Tibial nerve (tissue), 4 donors: Measurements from ENCODE around the gene SF1.

Experiments used
- EP300 ChIP-seq, 2 donors: sonication (generic); formaldehyde crosslinking; IDR thresholded peaks; one replicate each; pipeline ENCODE4 v1.6.1; 2017; ENCODE audit warnings: antibody characterized with exemption in 2 of 2, mild to moderate bottlenecking in 1 of 2
- POLR2A ChIP-seq, 2 donors: fragments of 450-650 bp; IDR thresholded peaks; one replicate each; pipeline ENCODE4 v1.6.1; 2017; ENCODE audit warnings: antibody characterized with exemption in 2 of 2, mild to moderate bottlenecking in 2 of 2, moderate library complexity in 2 of 2
- TF ChIP-seq, protein P1 (sequence below), 5 experiments: fragments of 200-600 bp in 3 of 5; fragments of 450-650 bp in 2 of 5; sonication (generic) in 3 of 5; IDR thresholded peaks; one replicate each; pipeline ENCODE4 v1.5.1; 2016 to 2019; ENCODE audit warnings: antibody characterized with exemption in 5 of 5, mild to moderate bottlenecking in 3 of 5, moderate library complexity in 2 of 5

DNA sequence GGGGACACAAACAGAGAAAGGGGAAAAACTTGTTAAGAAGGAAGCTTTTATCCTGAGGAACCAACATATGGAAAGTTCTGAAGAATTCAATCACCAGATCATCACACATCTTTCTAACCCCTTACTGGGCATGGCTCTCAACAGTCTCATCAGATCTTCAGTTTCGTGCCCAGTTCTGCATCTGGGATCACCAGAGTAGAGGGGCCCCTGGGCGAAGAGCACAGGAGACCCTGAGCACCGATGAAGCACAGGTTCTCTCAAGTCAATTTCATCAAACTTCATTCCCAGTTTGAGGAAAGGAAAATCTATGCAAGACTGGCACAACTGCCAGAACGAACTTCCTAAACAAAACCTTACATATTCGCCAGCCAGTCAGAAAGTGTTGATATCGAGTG lies 10.0 kb downstream of the SF1 start:
- TF ChIP-seq, protein P1, sequence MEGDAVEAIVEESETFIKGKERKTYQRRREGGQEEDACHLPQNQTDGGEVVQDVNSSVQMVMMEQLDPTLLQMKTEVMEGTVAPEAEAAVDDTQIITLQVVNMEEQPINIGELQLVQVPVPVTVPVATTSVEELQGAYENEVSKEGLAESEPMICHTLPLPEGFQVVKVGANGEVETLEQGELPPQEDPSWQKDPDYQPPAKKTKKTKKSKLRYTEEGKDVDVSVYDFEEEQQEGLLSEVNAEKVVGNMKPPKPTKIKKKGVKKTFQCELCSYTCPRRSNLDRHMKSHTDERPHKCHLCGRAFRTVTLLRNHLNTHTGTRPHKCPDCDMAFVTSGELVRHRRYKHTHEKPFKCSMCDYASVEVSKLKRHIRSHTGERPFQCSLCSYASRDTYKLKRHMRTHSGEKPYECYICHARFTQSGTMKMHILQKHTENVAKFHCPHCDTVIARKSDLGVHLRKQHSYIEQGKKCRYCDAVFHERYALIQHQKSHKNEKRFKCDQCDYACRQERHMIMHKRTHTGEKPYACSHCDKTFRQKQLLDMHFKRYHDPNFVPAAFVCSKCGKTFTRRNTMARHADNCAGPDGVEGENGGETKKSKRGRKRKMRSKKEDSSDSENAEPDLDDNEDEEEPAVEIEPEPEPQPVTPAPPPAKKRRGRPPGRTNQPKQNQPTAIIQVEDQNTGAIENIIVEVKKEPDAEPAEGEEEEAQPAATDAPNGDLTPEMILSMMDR (IDR thresholded peaks at IDR 0.05): no peak
- TF ChIP-seq EP300 (IDR thresholded peaks at IDR 0.05) (no peak), POLR2A (IDR thresholded peaks at IDR 0.05) (no peak)
